ENCODE measurements around the gene VCAM1. TPM values are rescaled to one million over a fixed set of nuclear protein-coding genes. Genes with fewer than 3 reads are reported as not detected.

VCAM1 gene
- total and polyA plus RNA-seq, 8 donors, result 0.58 to 35.1 (median 1.6) TPM; not detected in 1

DNA sequence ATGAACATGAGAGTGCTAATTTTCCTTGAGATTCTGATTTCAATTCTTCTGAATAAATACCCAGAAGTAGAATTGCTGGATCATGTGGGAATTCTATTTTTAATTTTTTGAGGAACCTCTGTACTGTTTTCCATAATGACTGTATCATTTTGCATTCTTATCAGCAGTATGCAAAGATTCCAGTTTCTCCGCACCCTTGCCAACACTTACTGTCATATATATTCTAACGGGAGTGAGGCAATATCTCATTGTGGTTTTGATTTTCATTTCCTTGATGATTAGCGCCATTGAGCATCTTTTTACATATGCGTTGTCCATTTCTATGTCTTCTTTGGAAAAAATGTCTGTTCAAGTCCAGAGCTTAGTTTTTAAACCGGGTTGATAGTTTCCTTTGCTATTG lies 33.2 kb downstream of the VCAM1 start:
- H3K4me3 ChIP-seq, result no peak overlapping the region
- DNase-seq, result no peak
- H3K27me3 ChIP-seq, result no peaks in the 10 kb centered on the region
- intact Hi-C loops (cut with DNase I; ENCODE audit: low total_unique reads), result no loop called here
- H3K9me3 ChIP-seq, result no peaks in the 10 kb centered on the region
- 73 to 87% (median 85%) methylated on average over 5 of the region's 5 CpGs for WGBS, 5 donors
- H3K4me1 ChIP-seq, result no peaks in the 10 kb centered on the region
- no peak overlapping the region for H3K27ac ChIP-seq
- TF ChIP-seq POLR2AphosphoS5 (IDR thresholded peaks at IDR 0.05), result no peak
- no peak for TF ChIP-seq POLR2A (IDR thresholded peaks at IDR 0.05)
- TF ChIP-seq EP300 (IDR thresholded peaks at IDR 0.05), result no peak
- TF ChIP-seq, protein P1, sequence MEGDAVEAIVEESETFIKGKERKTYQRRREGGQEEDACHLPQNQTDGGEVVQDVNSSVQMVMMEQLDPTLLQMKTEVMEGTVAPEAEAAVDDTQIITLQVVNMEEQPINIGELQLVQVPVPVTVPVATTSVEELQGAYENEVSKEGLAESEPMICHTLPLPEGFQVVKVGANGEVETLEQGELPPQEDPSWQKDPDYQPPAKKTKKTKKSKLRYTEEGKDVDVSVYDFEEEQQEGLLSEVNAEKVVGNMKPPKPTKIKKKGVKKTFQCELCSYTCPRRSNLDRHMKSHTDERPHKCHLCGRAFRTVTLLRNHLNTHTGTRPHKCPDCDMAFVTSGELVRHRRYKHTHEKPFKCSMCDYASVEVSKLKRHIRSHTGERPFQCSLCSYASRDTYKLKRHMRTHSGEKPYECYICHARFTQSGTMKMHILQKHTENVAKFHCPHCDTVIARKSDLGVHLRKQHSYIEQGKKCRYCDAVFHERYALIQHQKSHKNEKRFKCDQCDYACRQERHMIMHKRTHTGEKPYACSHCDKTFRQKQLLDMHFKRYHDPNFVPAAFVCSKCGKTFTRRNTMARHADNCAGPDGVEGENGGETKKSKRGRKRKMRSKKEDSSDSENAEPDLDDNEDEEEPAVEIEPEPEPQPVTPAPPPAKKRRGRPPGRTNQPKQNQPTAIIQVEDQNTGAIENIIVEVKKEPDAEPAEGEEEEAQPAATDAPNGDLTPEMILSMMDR (IDR thresholded peaks at IDR 0.05), result no peak
- no peaks in the 10 kb centered on the region for H3K36me3 ChIP-seq

DNA sequence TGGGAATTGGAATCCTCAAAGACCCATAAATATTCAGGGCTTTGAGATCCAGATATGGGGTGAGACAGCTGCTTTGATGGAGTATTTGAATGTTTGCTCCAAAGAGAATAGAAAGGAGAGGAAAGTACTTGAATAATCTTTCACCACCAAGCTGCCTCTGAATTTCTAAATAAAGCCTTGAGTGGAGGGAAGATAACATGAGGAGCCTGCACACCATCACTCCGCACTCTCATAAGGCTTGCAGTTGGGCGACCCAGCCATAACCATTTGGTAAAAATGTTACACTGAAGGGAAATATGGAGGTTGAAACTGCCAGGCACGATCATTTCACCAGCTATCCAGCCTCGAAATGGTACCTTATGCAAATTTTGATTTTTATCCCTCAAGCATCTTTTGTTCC lies 38.4 kb downstream of the VCAM1 start:
- Histone ChIP-seq H3K9me3 (no peaks in the 10 kb centered on the region), H3K36me3 (no peaks in the 10 kb centered on the region), H3K27ac (no peak overlapping the region), H3K4me3 (no peak overlapping the region), H3K27me3 (no peaks in the 10 kb centered on the region), H3K4me1 (no peaks in the 10 kb centered on the region)
- TF ChIP-seq, protein P1 (IDR thresholded peaks at IDR 0.05), result no peak
- TF ChIP-seq POLR2A (IDR thresholded peaks at IDR 0.05) (no peak), POLR2AphosphoS5 (IDR thresholded peaks at IDR 0.05) (no peak), EP300 (IDR thresholded peaks at IDR 0.05) (no peak)
- DNase-seq, result no peak
- intact Hi-C loops (cut with DNase I; ENCODE audit: low total_unique reads), result no loop called here
- whole genome bisulfite sequencing, 5 donors, result 88 to 93% (median 91%) methylated on average over 4 of the region's 4 CpGs

DNA sequence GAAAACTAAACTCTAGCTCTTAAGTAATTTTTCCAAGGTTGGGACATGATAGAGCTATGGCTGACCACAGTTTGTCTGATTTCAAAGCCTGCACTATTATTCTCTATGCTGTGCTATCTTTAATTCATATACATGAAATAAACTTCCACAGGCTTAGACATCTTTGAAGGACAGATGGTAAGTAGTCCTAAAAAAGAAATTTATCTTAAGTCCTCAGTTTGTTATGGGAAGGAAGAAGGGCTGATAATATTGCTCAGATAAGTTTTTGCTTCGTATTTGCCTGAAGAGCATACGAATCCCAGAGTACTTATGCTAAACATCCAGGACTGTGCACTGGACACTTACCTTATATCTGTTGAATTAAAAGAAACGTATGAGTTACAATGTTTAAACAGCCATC lies 39.6 kb downstream of the VCAM1 start:
- Histone ChIP-seq H3K4me3 (no peak overlapping the region), H3K27me3 (no peaks in the 10 kb centered on the region), H3K4me1 (no peaks in the 10 kb centered on the region), H3K36me3 (no peaks in the 10 kb centered on the region), H3K27ac (no peak overlapping the region), H3K9me3 (no peaks in the 10 kb centered on the region)
- intact Hi-C loops (cut with DNase I; ENCODE audit: low total_unique reads), result no loop called here
- no peak for DNase-seq
- WGBS, 5 donors, result 52 to 78% (median 75%) methylated on average over 3 of the region's 3 CpGs
- TF ChIP-seq POLR2A (IDR thresholded peaks at IDR 0.05), result no peak

DNA sequence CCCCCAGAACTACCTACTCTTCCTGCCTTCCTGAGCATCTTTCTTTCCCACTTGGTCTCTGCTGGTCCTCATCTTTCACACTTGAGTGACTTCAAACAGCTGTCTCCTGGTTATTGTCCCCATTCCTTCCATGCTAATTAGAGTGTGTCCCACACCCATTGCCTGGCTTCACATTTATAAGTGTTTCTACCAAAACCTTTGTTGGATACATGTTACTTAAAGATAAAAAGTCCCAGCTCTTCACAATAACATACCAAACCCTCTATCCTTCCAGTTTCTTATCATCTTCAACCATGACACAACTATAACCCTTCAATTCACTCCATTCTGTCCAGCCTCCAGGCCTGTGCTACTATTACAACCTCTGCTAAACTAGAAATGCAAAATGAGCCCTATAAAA lies 41.0 kb downstream of the VCAM1 start:
- no peak overlapping the region for H3K4me3 ChIP-seq
- intact Hi-C loops (cut with DNase I; ENCODE audit: low total_unique reads), result no loop called here
- no peak overlapping the region for H3K27ac ChIP-seq
- no peaks in the 10 kb centered on the region for H3K4me1 ChIP-seq
- DNase-seq, result no peak
- H3K27me3 ChIP-seq, result no peaks in the 10 kb centered on the region
- TF ChIP-seq EP300 (IDR thresholded peaks at IDR 0.05) (no peak), POLR2A (IDR thresholded peaks at IDR 0.05) (no peak), POLR2AphosphoS5 (IDR thresholded peaks at IDR 0.05) (no peak)
- no peaks in the 10 kb centered on the region for H3K9me3 ChIP-seq
- H3K36me3 ChIP-seq, result no peaks in the 10 kb centered on the region

DNA sequence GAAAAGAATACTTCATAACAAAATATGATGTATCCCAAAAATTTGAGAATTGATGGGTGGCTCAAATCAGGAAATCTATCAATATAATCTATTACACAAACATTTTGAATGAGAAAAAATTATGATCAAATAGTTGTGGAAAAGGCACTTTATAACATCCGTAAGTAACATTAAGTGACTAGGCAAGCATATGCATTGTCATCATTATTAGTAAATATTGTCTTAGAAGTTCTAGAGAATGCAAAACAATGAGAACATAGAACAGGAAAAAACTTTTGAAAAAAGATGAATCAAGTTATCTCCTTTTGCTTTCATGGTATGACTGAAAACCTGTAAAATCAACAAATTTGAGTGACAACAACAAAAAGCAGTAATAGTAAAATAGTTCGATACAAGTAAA lies 42.9 kb downstream of the VCAM1 start:
- 49 to 97% (median 76%) methylated on average over 2 of the region's 2 CpGs for WGBS, 5 donors
- H3K9me3 ChIP-seq, result no peaks in the 10 kb centered on the region
- intact Hi-C loops (cut with DNase I; ENCODE audit: low total_unique reads), result no loop called here
- H3K27me3 ChIP-seq, result no peaks in the 10 kb centered on the region
- no peak overlapping the region for H3K27ac ChIP-seq
- TF ChIP-seq POLR2AphosphoS5 (IDR thresholded peaks at IDR 0.05), result no peak
- TF ChIP-seq, protein P1 (IDR thresholded peaks at IDR 0.05), result no peak
- TF ChIP-seq POLR2A (IDR thresholded peaks at IDR 0.05), result no peak
- TF ChIP-seq EP300 (IDR thresholded peaks at IDR 0.05), result no peak
- H3K4me1 ChIP-seq, result no peaks in the 10 kb centered on the region
- no peak for DNase-seq
- H3K36me3 ChIP-seq, result no peaks in the 10 kb centered on the region
- H3K4me3 ChIP-seq, result no peak overlapping the region

Data from stomach (tissue), 9 donors.